Stimulated activated CD4-positive, alpha-beta T cell treated with anti-CD3 and anti-CD28 coated beads, Interleukin-1b, Interleukin-23, amount 100 ng/mL, for 4 hours (primary cell): ENCODE data around the gene CLCN7.
"Not testable (repeated sequence)": the region's sequence is repeated elsewhere in the genome, so short reads cannot be mapped to it uniquely, and the experiment has no call there.

Experiments
- DNase-seq, 2 donors: peaks; one replicate each; pipeline ENCODE4 v3.0.0-alpha.2; 2020; ENCODE audit warnings: low read depth in 2 of 2

Gene CLCN7

GRCh38 chr16:1488054-1488601, 13.3 kb upstream of the CLCN7 start:
- no peak for DNase-seq

- DNase-seq, result no peak
Measured at GRCh38 chr16:1487395-1488053, 12.7 kb upstream of the CLCN7 start.

DNA sequence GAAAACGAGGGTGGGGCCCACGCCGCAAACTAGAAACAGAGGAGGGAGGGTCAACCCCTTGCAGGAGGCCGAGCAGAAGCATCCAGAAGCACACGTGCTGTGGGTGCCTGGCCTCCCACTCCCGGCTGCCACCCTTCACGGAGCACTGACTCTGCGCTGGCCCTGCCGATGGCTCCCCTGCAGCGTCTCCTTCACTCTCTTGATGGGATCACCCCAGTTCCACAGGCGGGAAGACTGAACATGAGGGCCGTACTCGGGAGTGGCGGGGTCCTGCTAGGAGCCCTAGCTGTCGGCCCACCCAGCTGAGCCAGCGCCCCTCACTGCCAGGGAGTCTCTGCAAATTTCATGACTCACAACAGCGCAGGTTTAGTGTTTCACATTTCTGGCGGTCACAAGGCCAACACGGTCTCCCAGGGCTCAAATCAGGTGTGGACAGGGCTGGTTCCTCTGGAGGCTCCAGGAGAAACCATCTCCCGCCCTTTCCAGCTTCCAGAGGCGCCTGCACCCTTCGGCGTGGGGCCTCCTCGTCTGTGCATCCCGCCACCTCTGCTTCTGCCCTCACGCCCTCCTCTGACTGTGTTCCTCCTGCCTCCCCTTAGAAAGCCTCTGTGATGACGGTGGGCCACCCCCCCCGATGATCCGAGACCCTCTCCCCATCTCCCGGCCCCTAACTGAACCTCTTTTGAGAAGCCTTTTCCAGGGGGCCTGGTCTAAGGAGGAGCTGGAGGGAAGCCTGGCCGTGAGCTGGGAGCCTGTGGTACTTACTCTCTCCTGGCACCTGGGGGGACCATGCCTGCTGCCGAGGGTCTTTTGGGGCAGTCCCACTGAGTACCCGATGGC, 11.9 kb upstream of the CLCN7 start:
- no peak for DNase-seq

- DNase-seq, result no peak
Measured at GRCh38 chr16:1485847-1486496, 11.1 kb upstream of the CLCN7 start.

GRCh38 chr16:1481906-1482835, 7.3 kb upstream of the CLCN7 start:
- no peak for DNase-seq

DNA sequence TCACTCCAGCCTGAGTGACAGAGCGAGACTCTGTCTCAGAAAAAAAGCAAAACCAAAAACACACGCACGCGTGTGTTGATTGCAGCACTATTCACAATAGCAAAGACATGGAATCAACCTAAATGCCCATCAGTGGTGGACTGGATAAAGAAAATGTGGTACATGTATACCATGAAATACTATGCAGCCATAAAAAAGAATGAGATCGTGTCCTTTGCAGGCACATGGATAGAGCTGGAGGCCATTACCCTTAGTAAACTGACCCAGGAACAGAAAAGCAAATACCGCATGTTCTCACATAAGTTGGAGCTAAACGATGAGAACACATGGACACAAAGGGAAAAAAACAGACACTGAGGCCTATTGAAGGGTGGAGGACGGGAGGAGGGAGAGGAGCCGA, 4.1 kb upstream of the CLCN7 start:
- DNase-seq, result not testable (repeated sequence)

DNA sequence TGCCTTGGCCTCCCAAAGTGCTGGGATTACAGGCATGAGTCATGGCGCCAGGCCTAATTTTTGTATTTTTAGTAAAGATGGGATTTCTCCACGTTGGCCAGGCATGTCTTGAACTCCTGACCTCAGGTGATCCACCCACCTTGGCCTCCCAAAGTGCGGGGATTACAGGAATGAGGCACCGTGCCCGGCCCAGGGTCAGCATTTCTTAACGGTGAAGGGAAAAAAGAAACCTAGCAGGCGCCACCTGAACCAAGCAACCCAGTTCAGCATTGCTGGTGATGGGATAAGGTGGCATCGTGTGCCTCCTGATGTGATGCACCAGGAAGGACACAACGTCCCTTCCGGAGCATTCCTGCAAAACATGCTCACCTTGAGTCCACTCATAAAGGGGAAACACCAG, 2.2 kb upstream of the CLCN7 start:
- no peak for DNase-seq

GRCh38 chr16:1475552-1476114, 805 bp upstream of the CLCN7 start:
- DNase-seq, result no peak

DNA sequence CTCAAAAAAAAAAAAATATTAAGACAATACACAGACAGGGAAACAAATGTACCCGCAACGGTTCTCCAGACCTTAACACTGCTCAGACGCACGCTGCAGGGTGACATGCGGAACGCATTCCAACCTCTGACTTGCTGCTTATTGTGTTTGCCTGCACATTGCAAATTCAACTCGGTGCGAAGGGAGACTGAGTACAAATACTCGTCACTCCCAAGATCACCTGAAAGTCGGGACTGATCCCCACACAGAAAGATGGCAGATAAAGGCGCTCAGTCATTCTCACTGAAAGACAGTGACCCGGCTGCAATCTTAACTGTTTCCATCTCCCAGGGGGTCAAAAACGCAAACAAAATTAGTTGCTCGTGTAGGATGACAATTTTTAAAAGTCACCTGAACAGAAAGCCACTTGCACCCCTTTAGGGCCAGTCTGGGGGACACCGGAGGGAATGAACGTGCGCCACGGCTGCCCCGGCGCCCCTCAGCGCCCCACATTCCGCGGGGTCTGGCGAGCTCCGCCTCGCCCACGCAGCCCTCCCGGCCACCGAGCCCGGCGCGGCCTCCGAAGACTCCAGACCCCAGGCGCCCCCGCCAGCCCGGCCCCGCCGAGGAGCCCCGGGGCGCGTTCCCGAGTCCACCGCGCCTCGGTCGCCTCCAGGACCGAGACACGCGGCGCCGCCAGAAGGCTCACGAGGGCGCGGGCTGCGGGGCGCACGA, 589 bp downstream of the CLCN7 start:
- DNase-seq, result no peak

DNA sequence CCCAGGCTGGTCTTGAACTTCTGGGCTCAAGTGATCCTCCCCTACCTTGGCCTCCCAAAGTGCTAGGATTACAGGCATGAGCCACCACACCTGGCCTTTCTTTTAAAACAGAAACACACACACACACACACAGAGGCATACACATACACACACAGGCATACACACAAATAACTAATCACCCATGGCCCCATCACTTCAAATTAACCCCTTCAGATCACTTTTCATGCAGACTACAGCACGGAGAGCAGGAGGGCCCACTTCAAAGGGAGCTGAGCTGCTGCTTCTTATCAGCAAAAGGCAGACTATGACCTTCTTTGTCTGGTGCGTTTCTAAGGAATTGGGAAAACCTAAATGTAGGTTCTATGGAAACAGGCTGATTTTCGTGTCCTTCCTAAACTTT, 1.9 kb downstream of the CLCN7 start:
- no peak for DNase-seq

DNA sequence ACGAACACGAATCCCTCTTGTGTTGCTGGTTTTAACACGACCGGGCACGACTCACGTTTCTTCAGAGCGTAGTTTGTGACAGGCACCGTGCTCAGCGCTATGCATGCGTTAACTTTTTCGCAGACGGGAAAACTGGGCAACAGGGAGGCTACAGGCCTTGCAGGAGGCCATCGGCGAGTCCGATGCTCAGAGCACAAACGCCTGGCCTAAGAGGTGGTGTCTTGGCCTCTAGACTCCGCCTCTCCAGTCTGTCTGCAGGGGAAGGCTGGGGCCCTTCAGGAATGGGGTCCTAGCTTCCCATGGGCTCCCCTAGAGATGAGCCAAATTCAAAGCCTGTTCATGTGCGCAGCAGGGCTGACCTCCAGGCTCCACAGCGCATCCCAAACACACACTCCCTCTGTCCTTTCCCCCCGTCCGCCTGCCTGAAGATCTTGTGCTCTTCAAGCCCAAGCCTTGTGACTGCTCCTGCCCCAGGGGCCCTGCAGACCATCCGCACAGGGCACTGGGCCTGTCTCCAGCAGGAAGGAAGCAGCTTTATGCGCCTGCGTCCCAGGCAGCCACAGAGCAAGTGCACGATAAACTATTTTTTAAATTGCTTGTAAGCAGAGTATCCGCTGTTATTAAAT, 3.1 kb downstream of the CLCN7 start:
- no peak for DNase-seq

DNA sequence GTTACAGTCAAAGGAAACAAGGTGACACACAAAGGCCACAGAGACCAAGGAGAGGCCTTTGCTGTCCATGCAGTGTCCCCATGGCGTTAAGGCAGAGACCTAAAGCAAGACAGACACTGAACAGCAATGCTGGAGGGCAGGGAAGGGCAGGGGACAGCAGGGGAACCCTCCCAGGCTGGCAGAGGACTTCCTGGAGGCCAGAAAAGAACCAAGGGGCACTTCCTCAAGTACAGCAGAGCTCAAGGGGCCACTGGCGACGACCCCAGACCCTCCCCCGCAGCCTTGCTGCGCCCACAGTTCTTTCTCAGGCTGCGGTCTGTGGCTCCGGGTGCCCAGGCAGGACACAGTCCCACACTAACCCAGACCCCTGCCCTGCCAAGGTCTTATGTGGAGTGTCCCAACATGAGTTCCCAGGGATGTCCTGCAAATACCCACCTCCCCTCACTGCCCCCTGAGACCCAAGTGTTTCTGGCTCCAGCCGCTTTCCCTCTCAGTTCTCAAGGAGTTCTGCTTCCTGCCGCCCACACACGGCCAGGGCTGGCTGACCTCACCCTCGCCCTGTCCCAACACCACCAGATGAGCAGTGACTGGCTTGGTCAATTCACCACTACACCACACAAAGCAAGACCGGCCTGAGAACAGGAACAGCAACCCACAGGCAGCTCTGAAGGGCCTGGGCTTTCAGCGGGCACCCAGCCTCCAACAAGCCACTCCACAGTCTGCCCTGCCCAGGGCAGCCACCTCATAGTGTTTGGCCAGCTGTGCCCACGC, 4.2 kb downstream of the CLCN7 start:
- no peak for DNase-seq

DNA sequence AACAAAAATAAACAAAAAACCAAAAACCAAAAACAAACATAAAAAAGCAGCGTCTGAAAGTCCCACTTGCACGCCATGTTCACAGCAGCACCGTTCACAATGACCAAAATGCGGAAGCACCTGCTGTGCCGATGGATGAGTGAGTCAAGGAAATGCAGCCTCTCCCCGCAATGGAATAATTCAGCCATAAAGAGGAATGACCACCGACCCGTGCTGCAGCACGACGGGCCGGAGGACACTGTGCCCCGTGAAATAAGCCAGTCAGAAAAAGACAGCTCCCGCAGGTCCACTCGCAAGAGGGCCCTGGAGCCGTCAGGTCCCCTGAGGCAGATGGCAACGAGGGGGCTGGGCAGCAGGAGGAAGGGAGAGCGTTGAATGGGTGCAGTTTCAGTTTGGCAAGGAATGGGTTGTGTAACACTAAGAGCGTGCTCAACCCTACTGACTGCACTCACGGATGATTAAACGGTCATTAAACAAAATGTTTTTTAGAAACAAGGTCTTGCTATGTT, 5.1 kb downstream of the CLCN7 start:
- no peak for DNase-seq

DNA sequence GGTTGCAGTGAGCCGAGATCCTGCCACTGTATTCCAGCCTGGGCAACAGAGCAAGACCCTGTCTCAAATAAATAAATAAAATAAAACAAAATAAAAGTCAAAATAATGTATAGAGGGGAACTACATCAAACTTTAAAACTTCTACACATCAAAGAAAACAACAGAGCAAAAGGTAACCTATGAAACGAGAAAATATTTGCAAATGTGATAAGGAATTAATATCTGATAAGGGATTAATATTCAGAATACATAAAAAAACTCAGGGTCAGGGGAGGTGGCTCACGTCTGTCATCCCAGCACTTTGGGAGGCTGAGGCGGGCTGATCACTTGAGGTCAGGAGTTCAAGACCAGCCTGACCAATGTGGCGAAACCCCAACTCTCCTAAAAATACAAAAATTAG, 5.7 kb downstream of the CLCN7 start:
- not testable (repeated sequence) for DNase-seq

DNA sequence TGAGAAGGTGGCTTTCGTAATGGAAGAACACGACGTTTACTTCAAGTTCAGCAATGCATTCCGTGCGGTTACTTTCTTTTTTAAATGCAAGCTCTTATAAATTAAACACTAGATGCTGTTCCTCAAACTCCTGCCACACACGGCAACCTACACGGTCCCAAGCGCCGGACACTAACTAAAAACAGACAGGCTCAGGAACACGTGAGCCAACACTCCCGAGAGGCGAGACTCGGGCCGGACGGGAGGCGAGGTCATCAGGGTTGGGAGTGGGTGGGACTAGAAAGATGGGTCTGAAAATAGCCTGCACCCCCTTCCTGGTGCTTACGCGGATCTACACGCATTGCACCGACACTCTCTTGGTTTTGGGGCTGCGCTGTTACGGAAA, 6.4 kb downstream of the CLCN7 start:
- DNase-seq, result no peak

DNA sequence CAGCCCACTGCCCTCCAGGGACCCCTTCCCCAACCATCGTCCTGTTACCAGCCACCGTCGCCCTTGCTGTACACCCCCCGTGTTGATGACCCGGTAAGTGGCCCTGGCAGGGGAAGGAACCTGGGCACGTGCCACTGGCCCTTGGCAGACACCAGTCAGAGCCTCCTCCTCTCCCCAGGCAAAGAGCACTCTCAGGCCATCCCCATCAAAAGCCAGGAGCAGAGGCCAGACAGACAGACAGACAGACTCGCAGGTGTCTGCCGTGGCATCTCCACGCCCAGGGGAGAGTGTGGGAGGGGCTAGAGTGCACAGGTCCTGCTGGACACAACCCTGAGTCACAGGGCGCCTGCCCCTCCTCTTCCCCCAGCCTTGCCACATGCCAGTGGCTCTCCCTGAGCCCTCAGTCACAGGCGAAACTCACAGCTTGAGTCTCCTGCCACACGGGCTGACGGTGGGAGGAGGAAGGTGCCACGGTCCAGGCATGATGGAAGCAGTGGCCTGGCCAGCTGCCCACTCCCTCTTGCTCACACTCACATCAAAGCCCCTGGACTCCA, 7.8 kb downstream of the CLCN7 start:
- DNase-seq, result no peak

- no peak for DNase-seq
Measured at GRCh38 chr16:1466054-1466453, 8.8 kb downstream of the CLCN7 start.

- DNase-seq, result no peak
Measured at GRCh38 chr16:1465567-1465915, 9.3 kb downstream of the CLCN7 start.
